ENCODE data around the gene AXIN1.
"Not testable (repeated sequence)": the region's sequence is repeated elsewhere in the genome, so short reads cannot be mapped to it uniquely, and the experiment has no call there.

The AXIN1 gene

GRCh38 chr16:336269-336668 is 16.3 kb downstream of the AXIN1 start:
- no peaks in the 10 kb centered on the region for H3K9me2 ChIP-seq (replicated peaks; ENCODE audit: low read depth, low read length)
- H3K9ac ChIP-seq (ENCODE audit: low read depth, low read length, poor library complexity, severe bottlenecking), result no peak overlapping the region
- H3K4me1 ChIP-seq (ENCODE audit: insufficient read depth, low read length, poor library complexity, severe bottlenecking), result peaks cover 16% of the 10 kb centered on the region
- H3K4me2 ChIP-seq (ENCODE audit: low read depth, low read length, poor library complexity, severe bottlenecking), result no peak overlapping the region
- TF ChIP-seq EZH2phosphoT487 (IDR thresholded peaks at IDR 0.05; ENCODE audit: borderline replicate concordance), result no peak
- no peak for TF ChIP-seq CTCF (conservative IDR thresholded peaks at IDR 0.05; ENCODE audit: low read length)
- H3K4me3 ChIP-seq (ENCODE audit: low read length, poor library complexity, severe bottlenecking), result no peak overlapping the region
- H2AFZ ChIP-seq (ENCODE audit: low read length), result no peak overlapping the region
- peaks cover 69% of the 10 kb centered on the region for H3K79me2 ChIP-seq (ENCODE audit: insufficient read depth, low read length)
- H3K27me3 ChIP-seq (ENCODE audit: insufficient read depth, low read length, poor library complexity, severe bottlenecking), result no peaks in the 10 kb centered on the region
- no peaks in the 10 kb centered on the region for H4K20me1 ChIP-seq (ENCODE audit: insufficient read depth, low read length, poor library complexity, severe bottlenecking)
- no peaks in the 10 kb centered on the region for H3K36me3 ChIP-seq (ENCODE audit: insufficient read depth, low read length)
- no peaks in the 10 kb centered on the region for H3K9me3 ChIP-seq (ENCODE audit: insufficient read depth, low read depth, low read length)
- H3F3A ChIP-seq (ENCODE audit: low read depth), result no peaks in the 10 kb centered on the region

- peaks cover 18% of the 10 kb centered on the region for H3K4me1 ChIP-seq (ENCODE audit: insufficient read depth, low read length, poor library complexity, severe bottlenecking)
- H3F3A ChIP-seq (ENCODE audit: low read depth); H3K9me2 ChIP-seq (replicated peaks; ENCODE audit: low read depth, low read length); H3K4me2 ChIP-seq (ENCODE audit: low read depth, low read length, poor library complexity, severe bottlenecking); H2AFZ ChIP-seq (ENCODE audit: low read length); H3K36me3 ChIP-seq (ENCODE audit: insufficient read depth, low read length); H3K9me3 ChIP-seq (ENCODE audit: insufficient read depth, low read depth, low read length); H4K20me1 ChIP-seq (ENCODE audit: insufficient read depth, low read length, poor library complexity, severe bottlenecking); H3K9ac ChIP-seq (ENCODE audit: low read depth, low read length, poor library complexity, severe bottlenecking); H3K4me3 ChIP-seq (ENCODE audit: low read length, poor library complexity, severe bottlenecking); H3K27me3 ChIP-seq (ENCODE audit: insufficient read depth, low read length, poor library complexity, severe bottlenecking): not testable (repeated sequence)
- peaks cover 72% of the 10 kb centered on the region for H3K79me2 ChIP-seq (ENCODE audit: insufficient read depth, low read length)
Observed at GRCh38 chr16:334861-335632, 17.5 kb downstream of the AXIN1 start.

GRCh38 chr16:334164-334832 is 18.2 kb downstream of the AXIN1 start:
- H3K27me3 ChIP-seq (ENCODE audit: insufficient read depth, low read length, poor library complexity, severe bottlenecking); H3K4me3 ChIP-seq (ENCODE audit: low read length, poor library complexity, severe bottlenecking); H3K36me3 ChIP-seq (ENCODE audit: insufficient read depth, low read length); H3K9me2 ChIP-seq (replicated peaks; ENCODE audit: low read depth, low read length); H3K9me3 ChIP-seq (ENCODE audit: insufficient read depth, low read depth, low read length); H3K9ac ChIP-seq (ENCODE audit: low read depth, low read length, poor library complexity, severe bottlenecking); H3K4me2 ChIP-seq (ENCODE audit: low read depth, low read length, poor library complexity, severe bottlenecking); H3F3A ChIP-seq (ENCODE audit: low read depth); H2AFZ ChIP-seq (ENCODE audit: low read length); H4K20me1 ChIP-seq (ENCODE audit: insufficient read depth, low read length, poor library complexity, severe bottlenecking): not testable (repeated sequence)
- Histone ChIP-seq H3K79me2 (ENCODE audit: insufficient read depth, low read length) (peaks cover 67% of the 10 kb centered on the region), H3K4me1 (ENCODE audit: insufficient read depth, low read length, poor library complexity, severe bottlenecking) (peaks cover 12% of the 10 kb centered on the region)

GRCh38 chr16:333406-334094 is 19.0 kb downstream of the AXIN1 start:
- Histone ChIP-seq H3K27me3 (ENCODE audit: insufficient read depth, low read length, poor library complexity, severe bottlenecking) (no peaks in the 10 kb centered on the region), H3K4me2 (ENCODE audit: low read depth, low read length, poor library complexity, severe bottlenecking) (no peak overlapping the region), H3K9me3 (ENCODE audit: insufficient read depth, low read depth, low read length) (no peaks in the 10 kb centered on the region), H3K4me1 (ENCODE audit: insufficient read depth, low read length, poor library complexity, severe bottlenecking) (peaks cover 12% of the 10 kb centered on the region), H4K20me1 (ENCODE audit: insufficient read depth, low read length, poor library complexity, severe bottlenecking) (no peaks in the 10 kb centered on the region), H3K4me3 (ENCODE audit: low read length, poor library complexity, severe bottlenecking) (no peak overlapping the region), H3K36me3 (ENCODE audit: insufficient read depth, low read length) (no peaks in the 10 kb centered on the region), H3K79me2 (ENCODE audit: insufficient read depth, low read length) (peaks cover 67% of the 10 kb centered on the region), H3K9ac (ENCODE audit: low read depth, low read length, poor library complexity, severe bottlenecking) (no peak overlapping the region), H3F3A (ENCODE audit: low read depth) (no peaks in the 10 kb centered on the region), H2AFZ (ENCODE audit: low read length) (no peak overlapping the region), H3K9me2 (replicated peaks; ENCODE audit: low read depth, low read length) (no peaks in the 10 kb centered on the region)
- TF ChIP-seq CTCF (conservative IDR thresholded peaks at IDR 0.05; ENCODE audit: low read length), result no peak
- no peak for TF ChIP-seq EZH2phosphoT487 (IDR thresholded peaks at IDR 0.05; ENCODE audit: borderline replicate concordance)

- H3K27me3 ChIP-seq (ENCODE audit: insufficient read depth, low read length, poor library complexity, severe bottlenecking); H3K9me2 ChIP-seq (replicated peaks; ENCODE audit: low read depth, low read length); H3K9me3 ChIP-seq (ENCODE audit: insufficient read depth, low read depth, low read length); H3K36me3 ChIP-seq (ENCODE audit: insufficient read depth, low read length); H3K9ac ChIP-seq (ENCODE audit: low read depth, low read length, poor library complexity, severe bottlenecking); H4K20me1 ChIP-seq (ENCODE audit: insufficient read depth, low read length, poor library complexity, severe bottlenecking); H3K4me2 ChIP-seq (ENCODE audit: low read depth, low read length, poor library complexity, severe bottlenecking); H3F3A ChIP-seq (ENCODE audit: low read depth); H3K4me3 ChIP-seq (ENCODE audit: low read length, poor library complexity, severe bottlenecking); H2AFZ ChIP-seq (ENCODE audit: low read length): not testable (repeated sequence)
- peaks cover 55% of the 10 kb centered on the region for H3K79me2 ChIP-seq (ENCODE audit: insufficient read depth, low read length)
- H3K4me1 ChIP-seq (ENCODE audit: insufficient read depth, low read length, poor library complexity, severe bottlenecking), result peaks cover 19% of the 10 kb centered on the region
Observed at GRCh38 chr16:331181-331814, 21.2 kb downstream of the AXIN1 start.

Measured in Loucy (cell line).